ENCODE data around the gene GALNT2. TPM values are rescaled to one million over a fixed set of nuclear protein-coding genes. Genes with fewer than 3 reads are reported as not detected.

Gene GALNT2
- total and polyA plus RNA-seq, 2 of the 4 experiments (the other 2 are of a cell fraction), result 50.4 to 189 TPM

DNA sequence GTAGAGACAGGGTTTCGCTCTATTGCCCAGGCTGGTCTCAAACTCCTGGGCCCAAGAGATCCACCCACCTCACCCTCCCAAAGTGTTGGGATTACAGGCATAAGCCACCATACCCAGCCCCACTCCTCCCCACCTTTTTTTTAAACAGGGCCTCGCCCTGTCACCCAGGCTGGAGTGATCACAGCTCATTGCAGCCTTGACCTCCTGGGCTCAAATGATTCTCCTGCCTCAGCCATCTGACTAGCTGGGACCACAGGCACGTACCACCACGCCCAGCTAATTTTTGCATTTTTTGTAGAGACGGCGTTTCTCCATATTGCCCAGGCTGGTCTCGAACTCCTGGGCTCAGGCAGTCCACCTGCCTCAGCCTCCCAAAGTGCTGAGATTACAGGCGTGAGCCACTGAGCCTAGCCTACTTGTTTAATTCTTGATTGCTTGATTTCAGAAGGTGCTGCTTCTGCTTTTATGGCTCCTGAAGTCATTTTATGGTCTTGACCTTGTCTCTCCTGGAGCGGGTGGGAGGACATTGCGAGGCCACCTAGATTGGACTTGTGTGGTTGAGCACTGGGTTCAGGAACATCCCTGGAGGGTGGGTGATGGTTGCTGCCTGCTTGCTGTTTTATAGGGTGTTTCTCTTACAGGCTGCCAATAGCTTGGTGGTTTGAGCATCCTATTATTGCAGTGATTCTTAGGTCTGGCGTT is 81.9 kb downstream of the GALNT2 start:
- Histone ChIP-seq H2AK9ac (replicated peaks; ENCODE audit: low read depth, low read length, poor library complexity) (no peak overlapping the region), H3K36me3 (ENCODE audit: control insufficient read depth, insufficient read depth, low read length) (no peaks in the 10 kb centered on the region), H2BK5ac (ENCODE audit: low read depth, low read length, poor library complexity, severe bottlenecking) (no peak overlapping the region), H3K27ac (ENCODE audit: insufficient read depth, low read length) (no peak overlapping the region), H4K91ac (ENCODE audit: insufficient read depth, low read depth, low read length) (no peak overlapping the region), H3K18ac (ENCODE audit: low read depth, low read length) (no peak overlapping the region), H3K9ac (ENCODE audit: low read depth, low read length) (no peak overlapping the region), H2BK120ac (ENCODE audit: low read depth, low read length) (no peak overlapping the region), H4K20me1 (ENCODE audit: insufficient read depth, low read length) (peaks cover 57% of the 10 kb centered on the region), H3K23ac (ENCODE audit: low read depth, low read length) (no peak overlapping the region), H3K4ac (ENCODE audit: low read depth, low read length) (no peak overlapping the region), H2BK15ac (ENCODE audit: low read depth, low read length) (no peak overlapping the region), H2AFZ (replicated peaks; ENCODE audit: low read length, poor library complexity) (no peak overlapping the region), H4K5ac (ENCODE audit: low read depth, low read length) (no peak overlapping the region), H2AK5ac (ENCODE audit: low read depth, low read length) (no peak overlapping the region), H3K9me3 (ENCODE audit: control insufficient read depth, insufficient read depth, low read length) (no peaks in the 10 kb centered on the region), H3K4me2 (ENCODE audit: low read depth, low read length) (no peak overlapping the region), H3K4me1 (ENCODE audit: control insufficient read depth, insufficient read depth, low read length) (peaks cover 11% of the 10 kb centered on the region; the same call in 1 of the 2 replicates), H3K14ac (replicated peaks; ENCODE audit: low read depth, low read length) (no peak overlapping the region), H2BK20ac (ENCODE audit: low read depth, low read length) (no peak overlapping the region), H3K9me1 (ENCODE audit: insufficient read depth, low read length) (peaks cover 30% of the 10 kb centered on the region), H3K27me3 (ENCODE audit: control insufficient read depth, insufficient read depth, low read length) (no peaks in the 10 kb centered on the region), H4K8ac (ENCODE audit: low read depth in 2 of 2, low read length in 2 of 2) (no peak overlapping the region), H3K4me3 (ENCODE audit: insufficient read depth, low read depth, low read length) (no peak overlapping the region), H3K79me1 (ENCODE audit: low read depth in 1 of 2, low read length in 2 of 2) (peaks cover 51 to 91% of the 10 kb centered on the region in 2 experiments), H3K56ac (ENCODE audit: extremely low read depth, insufficient read depth, low read length) (no peak overlapping the region)
- no peak for TF ChIP-seq MAFK (IDR thresholded peaks at IDR 0.05; ENCODE audit: low read depth, low read length)
- no peak for TF ChIP-seq CHD1 (IDR thresholded peaks at IDR 0.05; ENCODE audit: low read depth, low read length)
- TF ChIP-seq BHLHE40 (IDR thresholded peaks at IDR 0.05; ENCODE audit: low read depth, low read length), result no peak
- TF ChIP-seq, protein P1, sequence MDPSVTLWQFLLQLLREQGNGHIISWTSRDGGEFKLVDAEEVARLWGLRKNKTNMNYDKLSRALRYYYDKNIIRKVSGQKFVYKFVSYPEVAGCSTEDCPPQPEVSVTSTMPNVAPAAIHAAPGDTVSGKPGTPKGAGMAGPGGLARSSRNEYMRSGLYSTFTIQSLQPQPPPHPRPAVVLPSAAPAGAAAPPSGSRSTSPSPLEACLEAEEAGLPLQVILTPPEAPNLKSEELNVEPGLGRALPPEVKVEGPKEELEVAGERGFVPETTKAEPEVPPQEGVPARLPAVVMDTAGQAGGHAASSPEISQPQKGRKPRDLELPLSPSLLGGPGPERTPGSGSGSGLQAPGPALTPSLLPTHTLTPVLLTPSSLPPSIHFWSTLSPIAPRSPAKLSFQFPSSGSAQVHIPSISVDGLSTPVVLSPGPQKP (IDR thresholded peaks at IDR 0.05; ENCODE audit: borderline replicate concordance, low read depth, low read length), result no peak
- TF ChIP-seq MAZ (IDR thresholded peaks at IDR 0.05; ENCODE audit: borderline replicate concordance, low read depth, low read length), result no peak
- no peak for TF ChIP-seq CEBPB (IDR thresholded peaks at IDR 0.05; ENCODE audit: low read depth, low read length)
- no peak for TF ChIP-seq NFE2L2 (IDR thresholded peaks at IDR 0.05; ENCODE audit: low read depth, low read length)
- no peak for TF ChIP-seq RCOR1 (IDR thresholded peaks at IDR 0.05; ENCODE audit: insufficient replicate concordance, low read length)
- TF ChIP-seq, protein P2, sequence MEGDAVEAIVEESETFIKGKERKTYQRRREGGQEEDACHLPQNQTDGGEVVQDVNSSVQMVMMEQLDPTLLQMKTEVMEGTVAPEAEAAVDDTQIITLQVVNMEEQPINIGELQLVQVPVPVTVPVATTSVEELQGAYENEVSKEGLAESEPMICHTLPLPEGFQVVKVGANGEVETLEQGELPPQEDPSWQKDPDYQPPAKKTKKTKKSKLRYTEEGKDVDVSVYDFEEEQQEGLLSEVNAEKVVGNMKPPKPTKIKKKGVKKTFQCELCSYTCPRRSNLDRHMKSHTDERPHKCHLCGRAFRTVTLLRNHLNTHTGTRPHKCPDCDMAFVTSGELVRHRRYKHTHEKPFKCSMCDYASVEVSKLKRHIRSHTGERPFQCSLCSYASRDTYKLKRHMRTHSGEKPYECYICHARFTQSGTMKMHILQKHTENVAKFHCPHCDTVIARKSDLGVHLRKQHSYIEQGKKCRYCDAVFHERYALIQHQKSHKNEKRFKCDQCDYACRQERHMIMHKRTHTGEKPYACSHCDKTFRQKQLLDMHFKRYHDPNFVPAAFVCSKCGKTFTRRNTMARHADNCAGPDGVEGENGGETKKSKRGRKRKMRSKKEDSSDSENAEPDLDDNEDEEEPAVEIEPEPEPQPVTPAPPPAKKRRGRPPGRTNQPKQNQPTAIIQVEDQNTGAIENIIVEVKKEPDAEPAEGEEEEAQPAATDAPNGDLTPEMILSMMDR (conservative IDR thresholded peaks at IDR 0.05; ENCODE audit: low read depth, low read length), result no peak
- no peak for TF ChIP-seq MXI1 (IDR thresholded peaks at IDR 0.05; ENCODE audit: borderline replicate concordance, low read depth, low read length)
- no peak for TF ChIP-seq SMC3 (IDR thresholded peaks at IDR 0.05; ENCODE audit: low read depth, low read length)
- TF ChIP-seq RAD21 (IDR thresholded peaks at IDR 0.05; ENCODE audit: low read length), result no peak
- TF ChIP-seq POLR2A (IDR thresholded peaks at IDR 0.05; ENCODE audit: low read depth, low read length), result no peak
- no peak for TF ChIP-seq FOS (IDR thresholded peaks at IDR 0.05; ENCODE audit: low read depth, low read length)
- intact Hi-C loops (cut with micrococcal nuclease) (no loop called here), dilution Hi-C loops (cut with HindIII; ENCODE audit: low sequenced_read_pairs, unreplicated experiment) (no loop called here), in situ Hi-C loops (cut with MboI; ENCODE audit: low sequenced_read_pairs) (no loop called here)
- no peak for DNase-seq
- 93% methylated on average over 6 of the region's 11 CpGs; no CpG with 5 or more reads in 1 of the 2 experiments for WGBS, 2 experiments (ENCODE audit: extremely low coverage in 2 of 2, insufficient read length in 1 of 2)
- BruUV-seq (replicated peaks), result no TSS peak
- ChIA-PET CTCF (no interaction called here), POLR2A (ENCODE audit: unreplicated experiment) (interaction anchor here (0.6 kb wide), 1 partner anchor 198 kb away, joined by 6 read pairs; no protein-coding TSS in a partner anchor)
- ATAC-seq (ENCODE audit: low read depth), result no peak

All from IMR-90 (cell line).